ENCODE data around the gene ITGB4.

DNA sequence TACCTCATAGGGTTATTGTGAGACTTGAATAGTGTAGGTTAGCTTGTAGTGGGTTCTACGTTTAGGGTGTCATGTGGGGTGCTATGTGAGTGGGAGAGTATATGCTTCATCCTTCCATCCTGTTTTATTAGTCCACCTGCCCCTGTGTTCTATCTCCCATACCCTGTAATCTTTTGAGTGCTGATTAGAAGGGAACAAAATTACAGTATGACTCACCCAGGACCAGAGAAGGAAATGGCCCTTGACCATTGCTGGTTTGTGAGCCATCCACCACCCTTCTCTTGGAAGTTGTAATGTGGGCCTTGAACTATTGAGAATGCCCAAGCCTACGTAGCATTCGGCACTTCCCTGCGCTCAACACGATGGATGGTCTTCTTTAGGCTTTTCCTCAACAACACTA lies 37.0 kb upstream of the ITGB4 start:
- TF ChIP-seq, protein P1, sequence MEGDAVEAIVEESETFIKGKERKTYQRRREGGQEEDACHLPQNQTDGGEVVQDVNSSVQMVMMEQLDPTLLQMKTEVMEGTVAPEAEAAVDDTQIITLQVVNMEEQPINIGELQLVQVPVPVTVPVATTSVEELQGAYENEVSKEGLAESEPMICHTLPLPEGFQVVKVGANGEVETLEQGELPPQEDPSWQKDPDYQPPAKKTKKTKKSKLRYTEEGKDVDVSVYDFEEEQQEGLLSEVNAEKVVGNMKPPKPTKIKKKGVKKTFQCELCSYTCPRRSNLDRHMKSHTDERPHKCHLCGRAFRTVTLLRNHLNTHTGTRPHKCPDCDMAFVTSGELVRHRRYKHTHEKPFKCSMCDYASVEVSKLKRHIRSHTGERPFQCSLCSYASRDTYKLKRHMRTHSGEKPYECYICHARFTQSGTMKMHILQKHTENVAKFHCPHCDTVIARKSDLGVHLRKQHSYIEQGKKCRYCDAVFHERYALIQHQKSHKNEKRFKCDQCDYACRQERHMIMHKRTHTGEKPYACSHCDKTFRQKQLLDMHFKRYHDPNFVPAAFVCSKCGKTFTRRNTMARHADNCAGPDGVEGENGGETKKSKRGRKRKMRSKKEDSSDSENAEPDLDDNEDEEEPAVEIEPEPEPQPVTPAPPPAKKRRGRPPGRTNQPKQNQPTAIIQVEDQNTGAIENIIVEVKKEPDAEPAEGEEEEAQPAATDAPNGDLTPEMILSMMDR (conservative IDR thresholded peaks at IDR 0.05 in 1 of 2, IDR thresholded peaks at IDR 0.05 in 1 of 2; ENCODE audit: extremely low read depth in 1 of 2, insufficient read depth in 1 of 2, low read depth in 1 of 2, low read length in 2 of 2), result no peak
- no peak for TF ChIP-seq EZH2 (IDR thresholded peaks at IDR 0.05; ENCODE audit: borderline replicate concordance, low read length)

Data from mammary epithelial cell (primary cell).